SK-N-SH (cell line): Measurements from ENCODE around the gene TMEM131L. TPM values are rescaled to one million over a fixed set of nuclear protein-coding genes. Genes with fewer than 3 reads are reported as not detected.

Experiments
- CTCF ChIA-PET: fragments of 300-600, 350-600 bp; formaldehyde crosslinking; extraction: SDS; loops from one replicate; lab custom pipeline; 2021; lab: Yijun Ruan, JAX
- POLR2A ChIA-PET: fragments of 350-600 bp; sonication (Branson Sonifier 250); formaldehyde crosslinking; extraction: SDS; loops from one replicate; lab custom pipeline; 2020; ENCODE audit warnings: antibody characterized with exemption, inconsistent platforms; lab: Yijun Ruan, JAX
- DNase-seq: peaks from one replicate; pipeline ENCODE4 v3.0.0; 2012
- H2AFZ ChIP-seq: fragments of 200-600 bp; sonication (generic); 2 replicates; pipeline ENCODE4 v1.8.1; 2016; ENCODE audit warnings: antibody characterized with exemption, mild to moderate bottlenecking, low read depth
- H3F3A ChIP-seq: fragments of 200-600 bp; sonication (generic); replicated peaks from 2 replicates; pipeline ENCODE3; 2016; ENCODE audit warnings: antibody characterized with exemption, mild to moderate bottlenecking; ENCODE audit not compliant: insufficient read depth
- H3K27ac ChIP-seq, 2 experiments: fragments of 200-500 bp in 1 of 2; fragments of 200-600 bp in 1 of 2; sonication (Bioruptor generic) in 1 of 2; sonication (generic), shearing (Covaris generic) in 1 of 2; 2 replicates each; pipeline versions ENCODE4 v1.5.1 to v1.6.1; 2014 to 2016; ENCODE audit warnings: low read depth in 2 of 2, inconsistent platforms in 1 of 2, low read length in 1 of 2, mild to moderate bottlenecking in 1 of 2, mixed read lengths in 1 of 2
- H3K27me3 ChIP-seq: fragments of 200-600 bp; sonication (generic), shearing (Covaris generic); 2 replicates; pipeline ENCODE4 v1.6.1; 2016; ENCODE audit warnings: mixed run types; ENCODE audit not compliant: insufficient read depth
- H3K36me3 ChIP-seq, 2 experiments: fragments of 200-500 bp in 1 of 2; fragments of 200-600 bp in 1 of 2; sonication (Bioruptor generic) in 1 of 2; sonication (generic) in 1 of 2; replicated peaks in 1 of 2; 2 replicates each; pipeline versions ENCODE3 to v1.5.1; 2014 to 2016; ENCODE audit warnings: low read length in 1 of 2, mild to moderate bottlenecking in 1 of 2; ENCODE audit not compliant: insufficient read depth in 2 of 2, control insufficient read depth in 1 of 2
- H3K4me1 ChIP-seq, 2 experiments: fragments of 200-500 bp in 1 of 2; fragments of 200-600 bp in 1 of 2; sonication (Bioruptor generic) in 1 of 2; sonication (generic), shearing (Covaris generic) in 1 of 2; 2 replicates each; pipeline versions ENCODE4 v1.5.1 to v1.6.1; 2014 to 2016; ENCODE audit warnings: low read depth in 1 of 2, low read length in 1 of 2, mixed run types in 1 of 2; ENCODE audit not compliant: insufficient read depth in 2 of 2, control insufficient read depth in 1 of 2
- H3K4me2 ChIP-seq: fragments of 200-600 bp; sonication (generic), shearing (Covaris generic); 2 replicates; pipeline ENCODE4 v1.6.1; 2017; ENCODE audit warnings: mixed run types
- H3K4me3 ChIP-seq, 2 experiments: fragments of 200-500 bp in 1 of 2; fragments of 200-600 bp in 1 of 2; sonication (Bioruptor generic) in 1 of 2; sonication (generic), shearing (Covaris generic) in 1 of 2; 2 replicates each; pipeline versions ENCODE4 v1.5.1 to v1.8.1; 2014 to 2016; ENCODE audit warnings: low read depth in 2 of 2, inconsistent platforms in 1 of 2, low read length in 1 of 2, mild to moderate bottlenecking in 1 of 2, mixed read lengths in 1 of 2, moderate library complexity in 1 of 2
- H3K79me2 ChIP-seq: fragments of 200-600 bp; sonication (generic); 2 replicates; pipeline ENCODE4 v1.8.1; 2017; ENCODE audit warnings: mild to moderate bottlenecking; ENCODE audit not compliant: insufficient read depth
- H3K9ac ChIP-seq: fragments of 200-600 bp; sonication (generic); 2 replicates; pipeline ENCODE4 v1.6.1; 2017; ENCODE audit warnings: mixed run types
- H3K9me2 ChIP-seq: fragments of 200-600 bp; sonication (generic); 2 replicates; pipeline ENCODE4 v1.6.1; 2017; ENCODE audit warnings: mixed run types
- H3K9me3 ChIP-seq: fragments of 200-600 bp; sonication (generic); 2 replicates; pipeline ENCODE4 v1.6.1; 2017; ENCODE audit warnings: mixed run types, mild to moderate bottlenecking, moderate library complexity
- H4K20me1 ChIP-seq: fragments of 200-600 bp; sonication (generic); 2 replicates; pipeline ENCODE4 v1.6.1; 2017; ENCODE audit warnings: mild to moderate bottlenecking, mixed run types; ENCODE audit not compliant: insufficient read depth
- CHD2 ChIP-seq: fragments of 150-350 bp; IDR thresholded peaks from 2 replicates; pipeline ENCODE4 v1.6.1; 2018; ENCODE audit warnings: low read length; ENCODE audit not compliant: partially characterized antibody
- ELF1 ChIP-seq: IDR thresholded peaks from 2 replicates; pipeline ENCODE4 v1.4.0; 2012
- FOXM1 ChIP-seq: IDR thresholded peaks from 2 replicates; pipeline ENCODE4 v1.4.0; 2012; ENCODE audit warnings: low read depth, mild to moderate bottlenecking
- GABPA ChIP-seq: IDR thresholded peaks from 2 replicates; pipeline ENCODE4 v1.4.0; 2012; ENCODE audit warnings: low read depth, mild to moderate bottlenecking
- GATA2 ChIP-seq: sonication (generic); formaldehyde crosslinking; IDR thresholded peaks from 2 replicates; pipeline ENCODE4 v1.5.0; 2020; ENCODE audit warnings: mild to moderate bottlenecking, missing genetic modification reagents
- MEF2A ChIP-seq: IDR thresholded peaks from 2 replicates; pipeline ENCODE4 v1.4.0; 2012; ENCODE audit warnings: low read depth, borderline replicate concordance
- RAD21 ChIP-seq: IDR thresholded peaks from 2 replicates; pipeline ENCODE4 v1.6.1; 2012; ENCODE audit warnings: mild to moderate bottlenecking, low read length
- RCOR1 ChIP-seq: fragments of 150-350 bp; IDR thresholded peaks from 2 replicates; pipeline ENCODE4 v1.6.1; 2017; ENCODE audit warnings: antibody characterized with exemption, low read length
- RXRA ChIP-seq: IDR thresholded peaks from 2 replicates; pipeline ENCODE4 v1.4.0; 2012; ENCODE audit warnings: low read depth, mild to moderate bottlenecking, borderline replicate concordance
- SMC3 ChIP-seq: IDR thresholded peaks from 2 replicates; pipeline ENCODE4 v1.6.1; 2012; ENCODE audit warnings: low read depth, low read length, improper control_type of control experiment
- TAF1 ChIP-seq: IDR thresholded peaks from 2 replicates; pipeline ENCODE4 v1.6.1; 2012; ENCODE audit warnings: low read depth, mild to moderate bottlenecking, low read length, moderate library complexity, borderline replicate concordance
- TCF12 ChIP-seq: IDR thresholded peaks from 2 replicates; pipeline ENCODE4 v1.4.0; 2012
- WGBS: methylation state at CpG from one replicate; pipeline ENCODE4 v1.1.6; 2017; ENCODE audit warnings: low lambda C conversion rate; 5-methylcytosine and 5-hydroxymethylcytosine counted together
- polyA plus RNA-seq, 3 experiments: library from polyadenylated mRNA; depleted of rRNA; stranded (reverse); fragments of >200 nt; gene quantifications; 2 replicates each; pipeline ENCODE4 v1.2.3, GENCODE V29; 2012
- TF ChIP-seq, protein P1 (sequence below): IDR thresholded peaks from 2 replicates; pipeline ENCODE4 v1.4.0; 2012; ENCODE audit warnings: low read depth, borderline replicate concordance
- TF ChIP-seq, protein P2 (sequence below): IDR thresholded peaks from 2 replicates; pipeline ENCODE4 v1.4.0; 2012; ENCODE audit warnings: low read depth

Gene TMEM131L
- polyA plus RNA-seq, 1 of the 3 experiments (the other 2 are of a cell fraction), result 6.2 TPM

DNA sequence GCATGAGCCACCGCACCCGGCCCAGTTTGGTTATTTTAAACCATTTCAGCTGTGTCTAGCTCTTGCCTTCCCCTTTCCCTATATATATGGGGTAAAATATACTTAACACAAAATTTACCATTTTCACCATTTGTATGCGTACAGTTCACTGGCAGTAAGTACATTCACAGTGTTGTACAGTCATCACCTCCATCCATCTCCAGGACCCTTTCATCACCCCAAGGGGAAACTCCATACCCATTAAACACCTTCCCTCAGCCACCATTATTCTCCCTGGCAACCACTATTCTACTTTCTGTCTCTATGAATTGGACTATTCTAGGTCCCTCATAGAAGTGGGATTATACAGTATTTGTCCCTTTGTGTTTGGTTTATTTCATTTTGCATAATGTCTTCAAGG lies 106.4 kb downstream of the TMEM131L start:
- no peaks in the 10 kb centered on the region for H3K36me3 ChIP-seq
- H2AFZ ChIP-seq, result no peak overlapping the region
- no peak overlapping the region for H3K4me3 ChIP-seq
- ChIA-PET CTCF (interaction anchor here (1.2 to 4.7 kb wide), 2 partner anchors 227 to 430 kb away, joined by 3 to 67 read pairs; partner anchors contain the start of gene MND1), POLR2A (no interaction called here)
- H3K4me1 ChIP-seq, result peaks cover 0 to 9% of the 10 kb centered on the region in 2 experiments; a peak in 3 of 4 replicates
- H3K4me2 ChIP-seq, result no peak overlapping the region
- no peaks in the 10 kb centered on the region for H3K9me2 ChIP-seq
- no peak for DNase-seq
- H3F3A ChIP-seq, result no peaks in the 10 kb centered on the region
- H3K27me3 ChIP-seq, result no peaks in the 10 kb centered on the region
- TF ChIP-seq CHD2 (no peak), RCOR1 (no peak), GATA2 (no peak), SMC3 (no peak), TAF1 (no peak), MEF2A (no peak), GABPA (no peak), RXRA (no peak), TCF12 (no peak), ELF1 (no peak)
- TF ChIP-seq, protein P1, sequence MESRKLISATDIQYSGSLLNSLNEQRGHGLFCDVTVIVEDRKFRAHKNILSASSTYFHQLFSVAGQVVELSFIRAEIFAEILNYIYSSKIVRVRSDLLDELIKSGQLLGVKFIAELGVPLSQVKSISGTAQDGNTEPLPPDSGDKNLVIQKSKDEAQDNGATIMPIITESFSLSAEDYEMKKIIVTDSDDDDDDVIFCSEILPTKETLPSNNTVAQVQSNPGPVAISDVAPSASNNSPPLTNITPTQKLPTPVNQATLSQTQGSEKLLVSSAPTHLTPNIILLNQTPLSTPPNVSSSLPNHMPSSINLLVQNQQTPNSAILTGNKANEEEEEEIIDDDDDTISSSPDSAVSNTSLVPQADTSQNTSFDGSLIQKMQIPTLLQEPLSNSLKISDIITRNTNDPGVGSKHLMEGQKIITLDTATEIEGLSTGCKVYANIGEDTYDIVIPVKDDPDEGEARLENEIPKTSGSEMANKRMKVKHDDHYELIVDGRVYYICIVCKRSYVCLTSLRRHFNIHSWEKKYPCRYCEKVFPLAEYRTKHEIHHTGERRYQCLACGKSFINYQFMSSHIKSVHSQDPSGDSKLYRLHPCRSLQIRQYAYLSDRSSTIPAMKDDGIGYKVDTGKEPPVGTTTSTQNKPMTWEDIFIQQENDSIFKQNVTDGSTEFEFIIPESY, result no peak
- TF ChIP-seq, protein P2, sequence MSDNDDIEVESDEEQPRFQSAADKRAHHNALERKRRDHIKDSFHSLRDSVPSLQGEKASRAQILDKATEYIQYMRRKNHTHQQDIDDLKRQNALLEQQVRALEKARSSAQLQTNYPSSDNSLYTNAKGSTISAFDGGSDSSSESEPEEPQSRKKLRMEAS, result no peak
- H3K9ac ChIP-seq, result no peak overlapping the region
- no peaks in the 10 kb centered on the region for H3K9me3 ChIP-seq
- H3K27ac ChIP-seq, result no peak overlapping the region
- 91% methylated on average over 3 of the region's 3 CpGs for WGBS
- no peaks in the 10 kb centered on the region for H3K79me2 ChIP-seq
- H4K20me1 ChIP-seq, result no peaks in the 10 kb centered on the region

DNA sequence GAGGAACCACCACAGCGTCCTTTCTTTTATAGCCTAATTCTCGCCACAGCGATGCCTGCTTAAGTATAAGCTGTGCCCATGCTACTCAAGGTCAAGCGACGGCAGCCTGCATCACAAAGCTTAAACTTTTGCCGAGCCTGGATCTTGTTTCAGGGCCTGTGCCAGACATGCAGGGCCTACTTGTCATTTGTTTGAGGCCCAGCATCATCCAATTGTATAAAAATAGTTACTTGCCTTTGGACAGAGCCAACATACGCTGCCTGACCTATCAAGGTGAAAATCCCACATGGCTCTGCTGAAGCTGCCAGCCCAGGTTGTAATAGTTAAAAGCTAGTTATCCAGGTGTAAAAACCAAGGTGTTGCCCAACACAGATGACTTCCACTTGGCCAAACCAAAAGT lies 107.1 kb downstream of the TMEM131L start:
- Histone ChIP-seq H3F3A (no peaks in the 10 kb centered on the region), H3K79me2 (no peaks in the 10 kb centered on the region), H3K9me3 (no peaks in the 10 kb centered on the region), H3K27me3 (no peaks in the 10 kb centered on the region), H3K36me3 (no peaks in the 10 kb centered on the region), H3K4me3 (no peak overlapping the region), H3K4me2 (no peak overlapping the region), H3K9ac (no peak overlapping the region), H3K9me2 (no peaks in the 10 kb centered on the region), H3K4me1 (peaks cover 0 to 9% of the 10 kb centered on the region in 2 experiments; a peak in 3 of 4 replicates), H4K20me1 (no peaks in the 10 kb centered on the region), H2AFZ (no peak overlapping the region), H3K27ac (no peak overlapping the region)
- TF ChIP-seq RAD21, result no peak
- no peak for TF ChIP-seq FOXM1
- TF ChIP-seq RCOR1, result no peak
- no peak for TF ChIP-seq ELF1
- WGBS, result 98% methylated on average over 7 of the region's 7 CpGs
- no peak for DNase-seq
- ChIA-PET CTCF (interaction anchor here (1.0 to 4.7 kb wide), 12 partner anchors 16 to 434 kb away, joined by 3 to 67 read pairs (median 4); partner anchors contain the start of gene MND1), POLR2A (no interaction called here)
